Thyroid gland (tissue), 4 donors: Measurements from ENCODE around the gene ACSM4. TPM values are rescaled to one million over a fixed set of nuclear protein-coding genes. Genes with fewer than 3 reads are reported as not detected.

ENCODE experiments used
- DNase-seq, 2 donors: peaks; one replicate each; pipeline ENCODE4 v3.0.0-alpha.2; 2019
- H3K27ac ChIP-seq, 3 donors: fragments of 200-600 bp; sonication (generic); 1 replicate in 2 of 3; 2 replicates in 1 of 3; pipeline ENCODE4 v1.5.1; 2016 to 2019; ENCODE audit warnings: mild to moderate bottlenecking in 1 of 3, moderate library complexity in 1 of 3
- H3K27me3 ChIP-seq: fragments of 200-600 bp; sonication (generic); one replicate; pipeline ENCODE4 v1.5.1; 2019
- H3K36me3 ChIP-seq, 2 donors: fragments of 200-600 bp; sonication (generic); one replicate each; pipeline ENCODE4 v1.5.1; 2016 to 2019
- H3K4me1 ChIP-seq, 2 donors: fragments of 200-600 bp; sonication (generic); one replicate each; pipeline ENCODE4 v1.5.1; 2017 to 2019
- H3K4me3 ChIP-seq, 3 donors: fragments of 200-600 bp; sonication (generic); replicated peaks in 1 of 3; 1 replicate in 2 of 3; 2 replicates in 1 of 3; pipeline ENCODE4 v1.5.1; 2016; ENCODE audit warnings: mild to moderate bottlenecking in 1 of 3
- H3K9me3 ChIP-seq: fragments of 200-600 bp; sonication (generic); one replicate; pipeline ENCODE4 v1.5.1; 2017
- CTCF ChIP-seq, 6 experiments: fragments of 200-600 bp in 3 of 6; fragments of 450-650 bp in 3 of 6; sonication (generic) in 3 of 6; IDR thresholded peaks; one replicate each; pipeline ENCODE4 v1.5.1; 2016 to 2019; ENCODE audit warnings: antibody characterized with exemption in 6 of 6, mild to moderate bottlenecking in 2 of 6, inconsistent platforms in 1 of 6, moderate library complexity in 1 of 6
- POLR2A ChIP-seq, 2 donors: fragments of 450-650 bp; IDR thresholded peaks; one replicate each; pipeline ENCODE4 v1.6.1; 2017; ENCODE audit warnings: antibody characterized with exemption in 2 of 2, mild to moderate bottlenecking in 2 of 2, moderate library complexity in 1 of 2
- WGBS, 2 donors: methylation state at CpG; one replicate each; pipeline ENCODE4 v1.1.5; 2017; 5-methylcytosine and 5-hydroxymethylcytosine counted together
- intact Hi-C: fragments of 100-400 bp; cut with DNase I; formaldehyde crosslinking; loops from one replicate; pipeline ENCODE4 v1.15.1; 2023
- total RNA-seq, 4 donors: library from RNA; depleted of rRNA; stranded (reverse); fragments of >200 nt; gene quantifications; one replicate each; pipeline ENCODE4 v1.2.3, GENCODE V29; 2016

ACSM4 gene
- total RNA-seq, 4 donors from 2014 or later, result not detected

- DNase-seq, result no peak
- Histone ChIP-seq H3K36me3 (no peaks in the 10 kb centered on the region), H3K9me3 (no peaks in the 10 kb centered on the region), H3K27ac (no peak overlapping the region), H3K27me3 (no peaks in the 10 kb centered on the region), H3K4me1 (no peaks in the 10 kb centered on the region), H3K4me3 (no peak overlapping the region)
- TF ChIP-seq CTCF (IDR thresholded peaks at IDR 0.05) (no peak), POLR2A (IDR thresholded peaks at IDR 0.05) (no peak)
- WGBS, 2 donors, result 78 to 87% methylated on average over 4 of the region's 4 CpGs
- intact Hi-C loops, result no loop called here
Measured at GRCh38 chr12:7349418-7349817, 45.5 kb downstream of the ACSM4 start.

- H3K4me1 ChIP-seq, result no peaks in the 10 kb centered on the region
- WGBS, 2 donors, result 75 to 89% methylated on average over 2 of the region's 2 CpGs
- DNase-seq, result no peak
- no peak overlapping the region for H3K4me3 ChIP-seq
- H3K27ac ChIP-seq, result no peak overlapping the region
- no peaks in the 10 kb centered on the region for H3K9me3 ChIP-seq
- no peak for TF ChIP-seq CTCF (IDR thresholded peaks at IDR 0.05)
- TF ChIP-seq POLR2A (IDR thresholded peaks at IDR 0.05), result no peak
- intact Hi-C loops, result no loop called here
- H3K27me3 ChIP-seq, result no peaks in the 10 kb centered on the region
- no peaks in the 10 kb centered on the region for H3K36me3 ChIP-seq
Measured at GRCh38 chr12:7351177-7351576, 47.3 kb downstream of the ACSM4 start.

- Histone ChIP-seq H3K9me3 (no peaks in the 10 kb centered on the region), H3K4me1 (no peaks in the 10 kb centered on the region), H3K27me3 (no peaks in the 10 kb centered on the region), H3K4me3 (no peak overlapping the region), H3K27ac (no peak overlapping the region), H3K36me3 (no peaks in the 10 kb centered on the region)
- no peak for DNase-seq
- intact Hi-C loops, result no loop called here
- TF ChIP-seq CTCF (IDR thresholded peaks at IDR 0.05) (no peak), POLR2A (IDR thresholded peaks at IDR 0.05) (no peak)
Measured at GRCh38 chr12:7352661-7353060, 48.8 kb downstream of the ACSM4 start.

- 85 to 88% methylated on average over 4 of the region's 4 CpGs for WGBS, 2 donors
- intact Hi-C loops, result no loop called here
- H3K4me3 ChIP-seq, result no peak overlapping the region
- H3K36me3 ChIP-seq, result no peaks in the 10 kb centered on the region
- TF ChIP-seq POLR2A (IDR thresholded peaks at IDR 0.05) (no peak), CTCF (IDR thresholded peaks at IDR 0.05) (no peak)
- DNase-seq, result no peak
- no peak overlapping the region for H3K27ac ChIP-seq
- no peaks in the 10 kb centered on the region for H3K4me1 ChIP-seq
- no peaks in the 10 kb centered on the region for H3K27me3 ChIP-seq
- no peaks in the 10 kb centered on the region for H3K9me3 ChIP-seq
Measured at GRCh38 chr12:7354529-7354928, 50.7 kb downstream of the ACSM4 start.

- H3K27ac ChIP-seq, result no peak overlapping the region
- H3K9me3 ChIP-seq, result no peaks in the 10 kb centered on the region
- 88 to 94% methylated on average over 1 of the region's 1 CpG for WGBS, 2 donors
- no peaks in the 10 kb centered on the region for H3K27me3 ChIP-seq
- H3K36me3 ChIP-seq, result no peaks in the 10 kb centered on the region
- intact Hi-C loops, result no loop called here
- TF ChIP-seq POLR2A (IDR thresholded peaks at IDR 0.05) (no peak), CTCF (IDR thresholded peaks at IDR 0.05) (no peak)
- DNase-seq, result no peak
- no peaks in the 10 kb centered on the region for H3K4me1 ChIP-seq
- H3K4me3 ChIP-seq, result no peak overlapping the region
Measured at GRCh38 chr12:7361265-7361664, 57.4 kb downstream of the ACSM4 start.
